Fibroblast of mammary gland (primary cell): ENCODE results near the gene LAMA5.

Source experiments
- DNase-seq: peaks from one replicate; pipeline ENCODE4 v3.0.0-alpha.2; 2010; ENCODE audit warnings: low read depth
- H3K4me3 ChIP-seq: 2 replicates; pipeline ENCODE4 v1.5.1; 2011; ENCODE audit warnings: low read depth, mild to moderate bottlenecking, low read length, moderate library complexity; ENCODE audit not compliant: control insufficient read depth
- CTCF ChIP-seq: conservative IDR thresholded peaks from 2 replicates; pipeline ENCODE4 v1.5.1; 2011; ENCODE audit warnings: low read depth, low read length, inconsistent platforms; ENCODE audit not compliant: control insufficient read depth, insufficient read depth

Gene LAMA5

GRCh38 chr20:62403331-62403730, 36.2 kb upstream of the LAMA5 start:
- no peak for TF ChIP-seq CTCF
- no peak overlapping the region for H3K4me3 ChIP-seq

GRCh38 chr20:62402456-62403150, 35.5 kb upstream of the LAMA5 start:
- no peak for DNase-seq
- no peak for TF ChIP-seq CTCF
- H3K4me3 ChIP-seq: no peak overlapping the region

More at GRCh38 chr20:62403331-62403730, 36.2 kb upstream of the LAMA5 start:
- DNase-seq: no peak

DNA sequence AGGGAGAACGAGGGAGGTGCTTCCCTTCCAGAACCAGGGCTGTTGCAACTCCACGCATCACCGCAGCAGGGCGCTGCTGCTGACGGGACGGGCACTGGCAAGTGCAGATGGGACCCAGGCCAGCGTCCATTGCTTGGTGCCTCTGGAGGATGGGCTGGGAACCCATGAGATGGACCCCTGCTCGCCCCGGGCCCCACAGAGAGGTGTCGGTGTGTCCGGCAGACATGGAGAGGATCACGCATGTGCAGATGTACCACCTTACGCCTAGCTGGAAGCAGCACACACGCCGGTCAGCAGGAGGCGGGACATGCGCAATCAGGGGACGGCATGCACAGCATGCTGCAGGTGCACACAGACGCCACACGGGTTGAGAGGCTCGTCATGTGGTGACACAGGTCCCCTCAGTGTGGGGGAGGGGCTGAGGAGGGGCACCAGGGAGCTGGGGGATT, 34.2 kb upstream of the LAMA5 start:
- H3K4me3 ChIP-seq: no peak overlapping the region
- DNase-seq: no peak
- TF ChIP-seq CTCF: peak; percentile 21

GRCh38 chr20:62400541-62400940, 33.4 kb upstream of the LAMA5 start:
- no peak for DNase-seq
- no peak for TF ChIP-seq CTCF
- no peak overlapping the region for H3K4me3 ChIP-seq

DNA sequence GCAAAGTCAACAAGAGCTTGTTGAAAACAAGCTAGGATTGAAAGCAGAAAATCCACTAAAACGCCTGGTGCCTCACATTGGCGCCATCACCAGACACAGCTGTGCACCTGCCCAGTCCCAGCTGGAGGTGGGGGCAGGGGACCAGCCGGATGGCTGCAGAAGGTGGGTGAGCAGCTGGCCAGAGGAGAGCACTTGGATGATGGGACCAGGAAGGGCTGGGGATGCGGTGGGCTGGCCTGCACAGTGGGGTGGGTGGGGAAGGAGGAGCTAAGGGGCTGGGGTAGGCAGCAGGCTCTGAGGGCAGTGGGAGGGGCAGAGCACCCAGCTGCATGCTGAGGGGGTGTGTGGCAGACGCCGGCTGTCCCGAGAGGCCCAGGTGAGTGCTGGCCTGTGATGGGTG, 32.9 kb upstream of the LAMA5 start:
- H3K4me3 ChIP-seq: no peak overlapping the region
- no peak for DNase-seq
- TF ChIP-seq CTCF: no peak

DNA sequence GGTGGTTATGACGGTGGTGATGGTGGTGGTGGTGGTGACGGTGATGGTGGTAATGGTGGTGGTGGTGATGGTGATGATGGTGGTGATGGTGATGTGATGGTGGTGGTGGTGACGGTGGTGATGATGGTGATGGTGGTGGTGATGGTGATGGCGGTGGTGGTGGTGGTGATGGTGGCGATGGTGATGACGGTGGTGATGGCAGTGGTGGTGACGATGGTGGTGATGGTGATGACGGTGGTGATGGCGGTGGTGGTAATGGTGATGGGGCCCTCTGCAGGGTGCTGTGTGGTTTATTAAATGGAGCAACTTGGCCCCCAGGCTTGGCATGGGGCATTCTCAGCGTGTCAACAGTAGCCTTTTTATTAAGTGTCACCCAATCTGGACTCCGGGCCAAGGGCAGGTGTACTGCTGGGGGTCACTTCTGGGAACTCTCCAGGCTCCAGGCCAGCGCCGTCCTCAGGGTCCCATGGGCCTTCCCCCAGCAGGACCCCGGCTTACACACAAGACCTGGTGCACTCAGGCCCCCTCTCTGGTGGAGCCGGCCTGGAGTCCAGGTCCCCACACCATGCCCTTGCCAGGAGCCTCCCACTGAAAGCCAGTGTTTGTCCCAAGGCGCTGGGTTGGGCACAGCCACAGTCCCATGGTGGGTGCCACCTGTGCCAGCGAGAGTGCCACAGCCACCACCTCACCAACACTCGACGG, 31.2 kb upstream of the LAMA5 start:
- no peak for DNase-seq
- no peak for TF ChIP-seq CTCF
- H3K4me3 ChIP-seq: no peak overlapping the region
